ENCODE measurements around the gene ADO.

ADO gene

DNA sequence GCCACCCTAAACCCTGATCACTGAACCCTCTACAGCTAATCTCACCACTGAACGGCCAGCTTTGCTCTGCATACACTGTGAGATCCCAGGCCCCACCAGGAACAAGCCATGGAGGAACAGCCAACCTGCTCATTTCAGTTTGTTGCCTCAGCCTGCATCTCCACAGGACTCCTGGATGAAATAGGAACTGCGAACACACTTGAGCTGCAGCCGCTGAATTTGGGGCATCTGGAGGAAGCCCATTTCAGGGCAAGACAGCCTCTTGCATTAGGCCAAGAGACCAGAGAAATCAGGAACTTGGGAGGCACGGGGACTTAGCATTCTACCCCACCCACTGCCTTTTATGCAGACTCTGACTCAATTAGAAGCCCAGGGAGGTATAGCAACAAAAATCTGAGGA is 26.2 kb downstream of the ADO start:
- DNase-seq (ENCODE audit: low read depth in 2 of 2) = no peak
- H3K4me3 ChIP-seq (replicated peaks in 1 of 2; ENCODE audit: low read depth in 2 of 2, low read length in 2 of 2) = no peak overlapping the region
- TF ChIP-seq, protein P1, sequence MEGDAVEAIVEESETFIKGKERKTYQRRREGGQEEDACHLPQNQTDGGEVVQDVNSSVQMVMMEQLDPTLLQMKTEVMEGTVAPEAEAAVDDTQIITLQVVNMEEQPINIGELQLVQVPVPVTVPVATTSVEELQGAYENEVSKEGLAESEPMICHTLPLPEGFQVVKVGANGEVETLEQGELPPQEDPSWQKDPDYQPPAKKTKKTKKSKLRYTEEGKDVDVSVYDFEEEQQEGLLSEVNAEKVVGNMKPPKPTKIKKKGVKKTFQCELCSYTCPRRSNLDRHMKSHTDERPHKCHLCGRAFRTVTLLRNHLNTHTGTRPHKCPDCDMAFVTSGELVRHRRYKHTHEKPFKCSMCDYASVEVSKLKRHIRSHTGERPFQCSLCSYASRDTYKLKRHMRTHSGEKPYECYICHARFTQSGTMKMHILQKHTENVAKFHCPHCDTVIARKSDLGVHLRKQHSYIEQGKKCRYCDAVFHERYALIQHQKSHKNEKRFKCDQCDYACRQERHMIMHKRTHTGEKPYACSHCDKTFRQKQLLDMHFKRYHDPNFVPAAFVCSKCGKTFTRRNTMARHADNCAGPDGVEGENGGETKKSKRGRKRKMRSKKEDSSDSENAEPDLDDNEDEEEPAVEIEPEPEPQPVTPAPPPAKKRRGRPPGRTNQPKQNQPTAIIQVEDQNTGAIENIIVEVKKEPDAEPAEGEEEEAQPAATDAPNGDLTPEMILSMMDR (IDR thresholded peaks at IDR 0.05; ENCODE audit: low read depth, low read length) = no peak

DNA sequence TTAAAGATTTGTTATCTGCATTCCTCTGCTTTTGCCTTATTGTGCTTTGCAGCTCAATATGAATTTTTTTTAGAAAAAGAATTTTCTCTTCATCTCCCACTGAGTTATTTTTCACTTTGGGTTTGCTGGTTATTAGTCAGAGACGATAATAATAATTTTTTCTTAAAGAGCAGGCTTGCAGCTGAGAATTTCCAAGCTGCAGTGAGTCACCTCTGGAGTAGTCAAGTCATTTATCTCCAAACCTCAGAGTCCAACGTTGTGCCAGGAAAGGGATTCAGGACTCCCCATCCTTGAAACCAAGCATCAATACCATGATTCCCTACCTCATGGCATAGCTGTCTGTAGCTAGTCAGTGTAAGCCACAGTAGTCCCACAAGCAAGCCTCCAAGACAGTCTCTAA is 26.8 kb downstream of the ADO start:
- peak; percentile 79 to 82 for DNase-seq (ENCODE audit: low read depth in 2 of 2)
- TF ChIP-seq, protein P1 (IDR thresholded peaks at IDR 0.05; ENCODE audit: low read depth, low read length) = no peak
- H3K4me3 ChIP-seq (replicated peaks in 1 of 2; ENCODE audit: low read depth in 2 of 2, low read length in 2 of 2) = no peak overlapping the region

DNA sequence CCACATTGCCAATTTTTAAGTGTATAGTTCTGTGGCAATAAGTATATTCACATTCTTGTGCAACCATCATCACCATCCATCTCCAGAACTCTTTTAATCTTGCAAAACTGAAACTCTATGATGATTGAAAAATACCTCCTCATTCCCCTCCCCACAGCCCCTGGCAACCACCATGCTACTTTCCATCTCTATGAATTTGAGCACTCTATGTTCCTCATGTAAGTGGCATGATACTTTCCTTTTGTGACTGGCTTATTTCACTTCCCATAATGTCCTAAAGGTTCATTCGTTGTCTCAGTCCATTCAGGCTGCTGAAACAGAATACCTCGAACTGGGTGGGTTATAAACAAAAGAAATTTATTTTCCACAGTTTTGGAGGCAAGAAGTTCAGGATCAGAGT is 35.1 kb downstream of the ADO start:
- TF ChIP-seq, protein P1 (IDR thresholded peaks at IDR 0.05; ENCODE audit: low read depth, low read length) = no peak
- DNase-seq (ENCODE audit: low read depth in 2 of 2) = no peak
- no peak overlapping the region for H3K4me3 ChIP-seq (replicated peaks in 1 of 2; ENCODE audit: low read depth in 2 of 2, low read length in 2 of 2)

DNA sequence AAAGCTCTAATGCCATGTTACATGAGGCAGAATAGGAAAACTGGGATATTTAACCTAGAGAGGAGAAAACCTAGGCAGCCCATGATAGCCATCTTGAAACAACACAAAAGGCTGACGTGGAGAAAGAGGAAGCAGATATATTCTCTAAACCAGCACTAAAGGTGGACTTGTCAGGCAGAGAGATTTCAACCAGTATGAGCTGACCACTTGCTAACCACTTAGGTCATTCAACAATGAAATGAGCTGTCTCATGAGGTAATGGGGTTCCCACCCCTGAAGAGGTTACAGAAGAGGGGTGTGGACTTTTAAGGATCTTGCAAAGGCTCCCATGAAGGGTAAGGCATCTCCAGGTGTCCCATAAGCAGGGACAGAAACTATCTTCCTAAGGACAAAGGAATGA is 38.5 kb downstream of the ADO start:
- no peak for DNase-seq (ENCODE audit: low read depth in 2 of 2)
- TF ChIP-seq, protein P1 (IDR thresholded peaks at IDR 0.05; ENCODE audit: low read depth, low read length) = no peak
- no peak overlapping the region for H3K4me3 ChIP-seq (replicated peaks in 1 of 2; ENCODE audit: low read depth in 2 of 2, low read length in 2 of 2)

DNA sequence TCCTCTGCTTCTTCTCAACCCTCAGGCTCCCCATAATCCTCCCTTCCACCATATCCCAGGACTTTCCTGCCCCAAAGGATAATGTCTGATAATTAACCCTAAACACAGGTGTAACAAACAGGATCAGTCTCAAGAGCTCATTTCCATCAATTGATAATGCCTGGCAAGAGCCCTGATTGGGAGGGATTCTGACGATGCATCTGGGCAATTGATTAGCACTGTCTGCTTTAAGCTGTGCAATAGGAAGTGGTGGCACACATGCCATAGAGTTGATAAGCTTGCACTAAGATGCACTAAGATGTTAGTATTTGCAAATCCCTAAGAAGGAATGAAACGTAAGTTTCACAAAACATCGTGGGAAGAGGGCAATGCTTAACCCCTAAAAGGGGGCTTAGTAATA is 39.1 kb downstream of the ADO start:
- TF ChIP-seq, protein P1 (IDR thresholded peaks at IDR 0.05; ENCODE audit: low read depth, low read length) = no peak
- no peak overlapping the region for H3K4me3 ChIP-seq (replicated peaks in 1 of 2; ENCODE audit: low read depth in 2 of 2, low read length in 2 of 2)
- DNase-seq (ENCODE audit: low read depth in 2 of 2) = no peak

DNA sequence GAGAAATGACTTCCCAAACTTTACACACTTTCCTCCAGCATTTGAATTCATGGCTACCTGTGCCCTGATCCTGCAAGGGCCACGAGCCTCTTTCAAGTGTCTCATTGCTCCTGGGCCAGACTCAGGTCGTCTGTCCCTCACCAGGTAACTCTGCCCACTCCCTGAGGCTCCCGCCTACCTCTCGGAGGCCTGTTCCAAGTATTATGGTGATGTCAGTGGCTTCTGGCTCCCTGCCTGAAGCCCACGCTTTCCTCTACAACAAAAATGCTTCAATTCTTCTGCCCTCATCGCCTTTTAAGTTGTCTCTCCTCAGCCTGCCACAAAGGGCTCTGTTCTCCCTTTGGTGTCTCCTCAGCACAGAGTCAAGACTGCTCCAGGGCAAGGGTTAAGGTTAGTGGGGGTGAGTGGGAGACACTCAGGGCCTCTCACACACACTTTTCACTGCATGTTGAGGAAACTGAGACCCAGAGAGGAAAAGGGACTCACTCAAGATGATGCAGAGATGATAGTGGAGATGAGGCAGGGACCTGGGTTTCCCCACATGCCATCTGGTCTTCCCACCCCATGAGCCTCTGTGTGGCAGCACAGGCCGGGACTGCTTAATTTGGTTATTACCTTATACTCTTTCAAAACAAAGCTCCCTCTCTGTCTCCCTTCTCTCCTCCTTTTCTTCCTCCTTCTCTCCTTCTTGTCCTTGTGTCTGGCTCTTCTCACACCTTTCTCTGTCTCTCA is 39.9 kb downstream of the ADO start:
- no peak for DNase-seq (ENCODE audit: low read depth in 2 of 2)
- no peak overlapping the region for H3K4me3 ChIP-seq (replicated peaks in 1 of 2; ENCODE audit: low read depth in 2 of 2, low read length in 2 of 2)
- TF ChIP-seq, protein P1 (IDR thresholded peaks at IDR 0.05; ENCODE audit: low read depth, low read length) = no peak

DNA sequence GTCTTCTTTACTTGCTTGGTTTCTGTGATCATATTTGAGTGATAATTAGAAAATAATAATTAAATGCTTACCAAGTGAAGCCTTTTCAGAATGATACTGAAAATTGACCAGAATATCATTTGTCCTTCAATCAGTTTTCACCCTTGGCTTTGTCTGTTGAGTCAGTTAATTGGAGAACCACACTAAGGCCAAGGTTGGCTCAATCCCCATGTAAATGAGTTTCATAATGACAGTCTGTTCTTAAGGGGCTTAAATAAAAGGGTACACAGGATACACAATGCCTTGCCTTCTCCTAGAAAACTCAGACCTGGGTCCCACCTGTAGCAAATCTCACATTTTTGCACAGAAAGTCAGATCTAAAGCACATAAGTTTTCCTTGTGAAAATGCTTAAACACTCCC is 42.9 kb downstream of the ADO start:
- DNase-seq (ENCODE audit: low read depth in 2 of 2) = no peak
- no peak overlapping the region for H3K4me3 ChIP-seq (replicated peaks in 1 of 2; ENCODE audit: low read depth in 2 of 2, low read length in 2 of 2)
- TF ChIP-seq, protein P1 (IDR thresholded peaks at IDR 0.05; ENCODE audit: low read depth, low read length) = no peak
